B cell (primary cell): ENCODE measurements around the gene TRAPPC1. TPM values are rescaled to one million over a fixed set of nuclear protein-coding genes. Genes with fewer than 3 reads are reported as not detected.

Experiments
- ATAC-seq: fragments of 200-7000 bp; cut with Tn5 transposase; one replicate; pipeline ENCODE4 v1.10.0; 2021; ENCODE audit warnings: low read depth, mild to moderate bottlenecking, moderate number of reproducible peaks, moderate library complexity
- CTCF ChIA-PET: fragments of 350-600 bp; sonication (Branson Sonifier 250); formaldehyde crosslinking; loops from one replicate; lab custom pipeline; 2021; ENCODE audit warnings: antibody characterized with exemption, inconsistent platforms; lab: Charles Lee
- POLR2A ChIA-PET: fragments of 350-600 bp; sonication (Branson Sonifier 250); formaldehyde crosslinking; loops from one replicate; lab custom pipeline; 2021; ENCODE audit warnings: antibody characterized with exemption; lab: Charles Lee
- DNase-seq: peaks from one replicate; pipeline ENCODE4 v3.0.0; 2013
- H2AFZ ChIP-seq: 2 replicates; pipeline ENCODE4 v1.6.1; 2012; ENCODE audit warnings: mild to moderate bottlenecking, low read depth, low read length; ENCODE audit not compliant: insufficient read depth, poor library complexity, severe bottlenecking
- H3K27ac ChIP-seq, 2 donors: 1 replicate in 1 of 2; 2 replicates in 1 of 2; pipeline ENCODE4 v1.5.1; 2012 to 2013; ENCODE audit warnings: low read length in 2 of 2, mild to moderate bottlenecking in 2 of 2, moderate library complexity in 1 of 2
- H3K27me3 ChIP-seq, 4 experiments: fragments of 200-600 bp in 1 of 4; sonication (generic) in 1 of 4; replicated peaks in 1 of 4; 1 replicate in 2 of 4; 2 replicates in 2 of 4; pipeline versions ENCODE4 v1.6.1 to v1.7.0; 2013 to 2016; ENCODE audit warnings: low read length in 3 of 4, mild to moderate bottlenecking in 2 of 4, mixed read lengths in 1 of 4, moderate library complexity in 1 of 4; ENCODE audit not compliant: insufficient read depth in 4 of 4, control insufficient read depth in 3 of 4; ENCODE audit errors: control extremely low read depth in 1 of 4
- H3K36me3 ChIP-seq, 2 experiments: replicated peaks in 1 of 2; 1 replicate in 1 of 2; 2 replicates in 1 of 2; pipeline versions ENCODE4 v1.6.1 to v1.7.1; 2013; ENCODE audit warnings: low read length in 1 of 2; ENCODE audit not compliant: insufficient read depth in 2 of 2, control insufficient read depth in 1 of 2; ENCODE audit errors: control extremely low read depth in 1 of 2, extremely low read depth in 1 of 2
- H3K4me1 ChIP-seq, 2 donors: fragments of 200-600 bp in 1 of 2; sonication (generic) in 1 of 2; 1 replicate in 1 of 2; 2 replicates in 1 of 2; pipeline versions ENCODE4 v1.5.1 to v1.6.1; 2013 to 2017; ENCODE audit warnings: low read length in 2 of 2; ENCODE audit not compliant: control insufficient read depth in 2 of 2, insufficient read depth in 2 of 2
- H3K4me2 ChIP-seq: replicated peaks from 2 replicates; pipeline ENCODE3; 2012; ENCODE audit warnings: mild to moderate bottlenecking, low read depth, low read length; ENCODE audit not compliant: poor library complexity, severe bottlenecking
- H3K4me3 ChIP-seq, 5 experiments: fragments of 200-600 bp in 1 of 5; sonication (generic) in 1 of 5; 1 replicate in 3 of 5; 2 replicates in 2 of 5; pipeline versions ENCODE4 v1.5.1 to v1.7.0; 2011 to 2016; ENCODE audit warnings: low read length in 4 of 5, mild to moderate bottlenecking in 4 of 5, low read depth in 2 of 5, control low read depth in 1 of 5, moderate library complexity in 1 of 5; ENCODE audit not compliant: insufficient read depth in 1 of 5; ENCODE audit errors: control extremely low read depth in 1 of 5, extremely low read depth in 1 of 5
- H3K79me2 ChIP-seq: fragments of 200-600 bp; sonication (generic); one replicate; pipeline ENCODE4 v1.6.0; 2016; ENCODE audit warnings: low read length; ENCODE audit not compliant: control insufficient read depth, insufficient read depth
- H3K9ac ChIP-seq: fragments of 200-600 bp; sonication (generic); 2 replicates; pipeline ENCODE4 v1.6.1; 2017; ENCODE audit warnings: mild to moderate bottlenecking, low read length, moderate library complexity
- H3K9me3 ChIP-seq, 3 donors: one replicate each; pipeline versions ENCODE4 v1.6.1 to v1.7.1; 2013; ENCODE audit warnings: low read length in 2 of 3; ENCODE audit not compliant: control insufficient read depth in 2 of 3, insufficient read depth in 1 of 3; ENCODE audit errors: control extremely low read depth in 1 of 3
- H4K20me1 ChIP-seq: 2 replicates; pipeline ENCODE4 v1.6.0; 2012; ENCODE audit warnings: mild to moderate bottlenecking, low read length; ENCODE audit not compliant: insufficient read depth, control insufficient read depth, poor library complexity, severe bottlenecking
- H3K27ac Mint-ChIP-seq: one replicate; pipeline ENCODE4 v1.8.0; 2021; ENCODE audit warnings: mixed read lengths
- H3K27me3 Mint-ChIP-seq: one replicate; pipeline ENCODE4 v1.8.0; 2021; ENCODE audit warnings: mixed read lengths
- H3K4me1 Mint-ChIP-seq: one replicate; pipeline ENCODE4 v1.8.0; 2021; ENCODE audit warnings: mixed read lengths
- H3K4me3 Mint-ChIP-seq: one replicate; pipeline ENCODE4 v1.8.0; 2021; ENCODE audit warnings: mixed read lengths
- H3K9me3 Mint-ChIP-seq: one replicate; pipeline ENCODE4 v1.8.0; 2022; ENCODE audit warnings: mixed read lengths; ENCODE audit not compliant: insufficient read depth
- CTCF ChIP-seq: fragments of 200-600 bp; IDR thresholded peaks from one replicate; pipeline ENCODE4 v1.8.0; 2022; ENCODE audit warnings: antibody characterized with exemption, mild to moderate bottlenecking
- EZH2 ChIP-seq: IDR thresholded peaks from 2 replicates; pipeline ENCODE4 v1.6.1; 2012; ENCODE audit warnings: borderline replicate concordance, low read depth, mild to moderate bottlenecking, moderate library complexity, low read length; ENCODE audit not compliant: insufficient read depth, poor library complexity, severe bottlenecking
- WGBS: methylation state at CpG from one replicate; pipeline ENCODE4 v1.1.5; 2013; ENCODE audit warnings: missing lambda C conversion rate; ENCODE audit not compliant: insufficient coverage; 5-methylcytosine and 5-hydroxymethylcytosine counted together
- intact Hi-C: fragments of 100-400 bp; cut with micrococcal nuclease; formaldehyde crosslinking; loops from one replicate; pipeline ENCODE4 v1.10.0; 2022
- polyA plus RNA-seq: library from polyadenylated mRNA; depleted of rRNA; stranded (reverse); fragments of >200 nt; gene quantifications from 2 replicates; pipeline ENCODE4 v1.2.3, GENCODE V29; 2012
- total RNA-seq, 2 donors: library from RNA; stranded (reverse); fragments of 120-200 nt in 1 of 2; gene quantifications; 1 replicate in 1 of 2; 2 replicates in 1 of 2; pipeline versions ENCODE4 v1.2.3 to v1.2.4, GENCODE V29; 2013 to 2022

Gene TRAPPC1
- total and polyA plus RNA-seq, 2 donors (not counting 1 experiment from before 2014, with no cell fraction given): 118 to 173 TPM

GRCh38 chr17:7894226-7894625 is 37.5 kb downstream of the TRAPPC1 start:
- no peak overlapping the region for H3K27ac ChIP-seq
- H3K36me3 ChIP-seq: peaks cover 2 to 54% of the 10 kb centered on the region in 2 experiments
- TF ChIP-seq CTCF: no peak
- TF ChIP-seq EZH2: no peak
- no peaks in the 10 kb centered on the region for H3K79me2 ChIP-seq
- no peaks in the 10 kb centered on the region for H3K9me3 ChIP-seq
- H3K4me1 ChIP-seq: no peaks in the 10 kb centered on the region
- ATAC-seq (no peak), DNase-seq (no peak)
- 90% methylated on average over 5 of the region's 9 CpGs for WGBS
- intact Hi-C loops: no loop called here
- Mint-ChIP-seq H3K27me3 (no peaks in the 10 kb centered on the region), H3K9me3 (no peaks in the 10 kb centered on the region), H3K4me3 (no peak overlapping the region), H3K27ac (no peak overlapping the region), H3K4me1 (no peaks in the 10 kb centered on the region)
- no peak overlapping the region for H3K9ac ChIP-seq
- CTCF ChIA-PET: no interaction called here
- no peak overlapping the region for H3K4me3 ChIP-seq
- no peaks in the 10 kb centered on the region for H3K27me3 ChIP-seq
- no peak overlapping the region for H3K4me2 ChIP-seq
- H2AFZ ChIP-seq: no peak overlapping the region
- POLR2A ChIA-PET: no interaction called here
- no peaks in the 10 kb centered on the region for H4K20me1 ChIP-seq

GRCh38 chr17:7893187-7893880 is 38.4 kb downstream of the TRAPPC1 start:
- ChIA-PET CTCF (no interaction called here), POLR2A (no interaction called here)
- Histone ChIP-seq H3K27me3 (no peaks in the 10 kb centered on the region), H3K9me3 (no peaks in the 10 kb centered on the region), H2AFZ (no peak overlapping the region), H3K36me3 (peaks cover 0 to 47% of the 10 kb centered on the region in 2 experiments), H3K4me1 (peaks cover 2 to 4% of the 10 kb centered on the region in 2 donors), H3K79me2 (no peaks in the 10 kb centered on the region), H4K20me1 (no peaks in the 10 kb centered on the region), H3K27ac (no peak overlapping the region), H3K4me3 (no peak overlapping the region), H3K9ac (no peak overlapping the region), H3K4me2 (no peak overlapping the region)
- ATAC-seq: no peak
- Mint-ChIP-seq H3K4me3 (no peak overlapping the region), H3K9me3 (no peaks in the 10 kb centered on the region), H3K27me3 (no peaks in the 10 kb centered on the region), H3K27ac (no peak overlapping the region), H3K4me1 (no peaks in the 10 kb centered on the region)
- intact Hi-C loops: no loop called here
- 88% methylated on average over 7 of the region's 15 CpGs for WGBS
- TF ChIP-seq CTCF (no peak), EZH2 (no peak)
- DNase-seq: no peak
